Measurements from ENCODE around the gene CSNK1G3.

The CSNK1G3 gene

GRCh38 chr5:123512611-123513461 is 859 bp downstream of the CSNK1G3 start:
- FAIRE-seq (no peak), DNase-seq (ENCODE audit: insufficient read length, low spot score) (peak; percentile 8)

GRCh38 chr5:123514615-123515355 is 2.8 kb downstream of the CSNK1G3 start:
- no peak for FAIRE-seq
- no peak for DNase-seq (ENCODE audit: insufficient read length, low spot score)

GRCh38 chr5:123515904-123516303 is 3.9 kb downstream of the CSNK1G3 start:
- DNase-seq (ENCODE audit: insufficient read length, low spot score) (no peak), FAIRE-seq (no peak)

GRCh38 chr5:123517476-123517875 is 5.5 kb downstream of the CSNK1G3 start:
- no peak for DNase-seq (ENCODE audit: insufficient read length, low spot score)
- FAIRE-seq, result no peak

GRCh38 chr5:123518111-123518510 is 6.1 kb downstream of the CSNK1G3 start:
- FAIRE-seq (no peak), DNase-seq (ENCODE audit: insufficient read length, low spot score) (no peak)

GRCh38 chr5:123520677-123521247 is 8.8 kb downstream of the CSNK1G3 start:
- FAIRE-seq (no peak), DNase-seq (ENCODE audit: insufficient read length, low spot score) (no peak)

- no peak for DNase-seq (ENCODE audit: insufficient read length, low spot score)
- FAIRE-seq, result no peak
Observed at GRCh38 chr5:123524146-123524545, 12.2 kb downstream of the CSNK1G3 start.

GRCh38 chr5:123527190-123527589 is 15.2 kb downstream of the CSNK1G3 start:
- FAIRE-seq, result no peak
- DNase-seq (ENCODE audit: insufficient read length, low spot score), result no peak

- DNase-seq (ENCODE audit: insufficient read length, low spot score) (no peak), FAIRE-seq (no peak)
Observed at GRCh38 chr5:123528065-123528464, 16.1 kb downstream of the CSNK1G3 start.

GRCh38 chr5:123528878-123529277 is 16.9 kb downstream of the CSNK1G3 start:
- DNase-seq (ENCODE audit: insufficient read length, low spot score) (no peak), FAIRE-seq (no peak)

GRCh38 chr5:123530728-123531127 is 18.8 kb downstream of the CSNK1G3 start:
- DNase-seq (ENCODE audit: insufficient read length, low spot score), result no peak
- FAIRE-seq, result no peak

GRCh38 chr5:123535648-123536047 is 23.7 kb downstream of the CSNK1G3 start:
- no peak for DNase-seq (ENCODE audit: insufficient read length, low spot score)
- FAIRE-seq, result no peak

GRCh38 chr5:123537256-123537655 is 25.3 kb downstream of the CSNK1G3 start:
- DNase-seq (ENCODE audit: insufficient read length, low spot score) (no peak), FAIRE-seq (no peak)

GRCh38 chr5:123537845-123538244 is 25.9 kb downstream of the CSNK1G3 start:
- FAIRE-seq, result no peak

GRCh38 chr5:123538670-123539459 is 26.9 kb downstream of the CSNK1G3 start:
- DNase-seq (ENCODE audit: insufficient read length, low spot score), result no peak
- FAIRE-seq, result no peak

More at GRCh38 chr5:123537845-123538244, 25.9 kb downstream of the CSNK1G3 start:
- no peak for DNase-seq (ENCODE audit: insufficient read length, low spot score)

GRCh38 chr5:123540534-123540933 is 28.6 kb downstream of the CSNK1G3 start:
- DNase-seq (ENCODE audit: insufficient read length, low spot score), result no peak
- no peak for FAIRE-seq

- DNase-seq (ENCODE audit: insufficient read length, low spot score) (no peak), FAIRE-seq (no peak)
Observed at GRCh38 chr5:123543438-123543837, 31.5 kb downstream of the CSNK1G3 start.

- DNase-seq (ENCODE audit: insufficient read length, low spot score) (peak; percentile 5), FAIRE-seq (no peak)
Observed at GRCh38 chr5:123545506-123545905, 33.5 kb downstream of the CSNK1G3 start.

GRCh38 chr5:123546657-123547056 is 34.7 kb downstream of the CSNK1G3 start:
- FAIRE-seq (no peak), DNase-seq (ENCODE audit: insufficient read length, low spot score) (no peak)

- FAIRE-seq, result no peak
- no peak for DNase-seq (ENCODE audit: insufficient read length, low spot score)
Observed at GRCh38 chr5:123549256-123549904, 37.4 kb downstream of the CSNK1G3 start.

Measured in HTR-8/SVneo (cell line).